ENCODE data around the gene KRTAP4-8. TPM values are rescaled to one million over a fixed set of nuclear protein-coding genes. Genes with fewer than 3 reads are reported as not detected.
"Not testable (repeated sequence)": the region's sequence is repeated elsewhere in the genome, so short reads cannot be mapped to it uniquely, and the experiment has no call there.

The KRTAP4-8 gene
- total and polyA plus RNA-seq, 2 experiments from 2014 or later = not detected

- no peaks in the 10 kb centered on the region for H3K4me1 ChIP-seq (ENCODE audit: low read depth)
- no peaks in the 10 kb centered on the region for H3K9me3 ChIP-seq (ENCODE audit: low read depth)
- no peaks in the 10 kb centered on the region for H3K27me3 ChIP-seq
- no peak for TF ChIP-seq CTCF (IDR thresholded peaks at IDR 0.05; ENCODE audit: low read depth, low read length)
- no peak overlapping the region for H3K27ac ChIP-seq
- no peaks in the 10 kb centered on the region for H3K36me3 ChIP-seq
- no peak overlapping the region for H3K4me3 ChIP-seq
- DNase-seq (ENCODE audit: low read depth in 1 of 2, low spot score in 1 of 2) = no peak
Measured at GRCh38 chr17:41107941-41108450, 10.1 kb upstream of the KRTAP4-8 start.

- H3K27ac ChIP-seq; H3K36me3 ChIP-seq; DNase-seq (ENCODE audit: low read depth in 1 of 2, low spot score in 1 of 2); H3K4me3 ChIP-seq; H3K9me3 ChIP-seq (ENCODE audit: low read depth); H3K4me1 ChIP-seq (ENCODE audit: low read depth); H3K27me3 ChIP-seq: not testable (repeated sequence)
Measured at GRCh38 chr17:41105347-41105746, 7.4 kb upstream of the KRTAP4-8 start, which contains the start of gene KRTAP4-9. KRTAP4-9 (plus strand) TSS chr17:41105389; CDS start chr17:41105389, 0 bp downstream.

GRCh38 chr17:41104386-41105038, 6.6 kb upstream of the KRTAP4-8 start:
- H3K27ac ChIP-seq; H3K4me1 ChIP-seq (ENCODE audit: low read depth): not testable (repeated sequence)

GRCh38 chr17:41103896-41104295, 6.0 kb upstream of the KRTAP4-8 start:
- no peak for DNase-seq (ENCODE audit: low read depth in 1 of 2, low spot score in 1 of 2)
- Histone ChIP-seq H3K27me3 (no peaks in the 10 kb centered on the region), H3K4me3 (no peak overlapping the region), H3K9me3 (ENCODE audit: low read depth) (no peaks in the 10 kb centered on the region), H3K4me1 (ENCODE audit: low read depth) (no peaks in the 10 kb centered on the region), H3K27ac (no peak overlapping the region), H3K36me3 (no peaks in the 10 kb centered on the region)
- no peak for TF ChIP-seq CTCF (IDR thresholded peaks at IDR 0.05; ENCODE audit: low read depth, low read length)

More at GRCh38 chr17:41104386-41105038, 6.6 kb upstream of the KRTAP4-8 start:
- not testable (repeated sequence) for H3K4me3 ChIP-seq; H3K27me3 ChIP-seq; H3K9me3 ChIP-seq (ENCODE audit: low read depth); H3K36me3 ChIP-seq; DNase-seq (ENCODE audit: low read depth in 1 of 2, low spot score in 1 of 2)

GRCh38 chr17:41101586-41102259, 3.8 kb upstream of the KRTAP4-8 start, which contains the start of gene KRTAP4-16:
KRTAP4-16 (minus strand) TSS chr17:41102209; CDS start chr17:41102209, 0 bp downstream.
- Histone ChIP-seq H3K36me3 (no peaks in the 10 kb centered on the region), H3K27ac (no peak within 1 kb of the TSS), H3K9me3 (ENCODE audit: low read depth) (no peaks in the 10 kb centered on the region), H3K4me3 (no peak within 1 kb of the TSS), H3K27me3 (no peaks in the 10 kb centered on the region), H3K4me1 (ENCODE audit: low read depth) (no peaks in the 10 kb centered on the region)
- no peak for TF ChIP-seq CTCF (IDR thresholded peaks at IDR 0.05; ENCODE audit: low read depth, low read length)
- DNase-seq (ENCODE audit: low read depth in 1 of 2, low spot score in 1 of 2) = no peak

GRCh38 chr17:41099682-41100480, 1.9 kb upstream of the KRTAP4-8 start:
- not testable (repeated sequence) for H3K36me3 ChIP-seq; H3K4me3 ChIP-seq; H3K9me3 ChIP-seq (ENCODE audit: low read depth); H3K4me1 ChIP-seq (ENCODE audit: low read depth); DNase-seq (ENCODE audit: low read depth in 1 of 2, low spot score in 1 of 2); H3K27ac ChIP-seq; H3K27me3 ChIP-seq

Data from cardiac muscle cell (in vitro differentiated cells and primary cell).